Putamen (tissue), 1 donor: ENCODE results near the gene SLC6A6.
A peak's percentile ranks its signal among the peaks of the same experiment; 100 is the strongest.

Experiments
- DNase-seq: peaks from one replicate; pipeline ENCODE4 v3.0.0-alpha.2; 2016; ENCODE audit warnings: low spot score

SLC6A6 gene

DNA sequence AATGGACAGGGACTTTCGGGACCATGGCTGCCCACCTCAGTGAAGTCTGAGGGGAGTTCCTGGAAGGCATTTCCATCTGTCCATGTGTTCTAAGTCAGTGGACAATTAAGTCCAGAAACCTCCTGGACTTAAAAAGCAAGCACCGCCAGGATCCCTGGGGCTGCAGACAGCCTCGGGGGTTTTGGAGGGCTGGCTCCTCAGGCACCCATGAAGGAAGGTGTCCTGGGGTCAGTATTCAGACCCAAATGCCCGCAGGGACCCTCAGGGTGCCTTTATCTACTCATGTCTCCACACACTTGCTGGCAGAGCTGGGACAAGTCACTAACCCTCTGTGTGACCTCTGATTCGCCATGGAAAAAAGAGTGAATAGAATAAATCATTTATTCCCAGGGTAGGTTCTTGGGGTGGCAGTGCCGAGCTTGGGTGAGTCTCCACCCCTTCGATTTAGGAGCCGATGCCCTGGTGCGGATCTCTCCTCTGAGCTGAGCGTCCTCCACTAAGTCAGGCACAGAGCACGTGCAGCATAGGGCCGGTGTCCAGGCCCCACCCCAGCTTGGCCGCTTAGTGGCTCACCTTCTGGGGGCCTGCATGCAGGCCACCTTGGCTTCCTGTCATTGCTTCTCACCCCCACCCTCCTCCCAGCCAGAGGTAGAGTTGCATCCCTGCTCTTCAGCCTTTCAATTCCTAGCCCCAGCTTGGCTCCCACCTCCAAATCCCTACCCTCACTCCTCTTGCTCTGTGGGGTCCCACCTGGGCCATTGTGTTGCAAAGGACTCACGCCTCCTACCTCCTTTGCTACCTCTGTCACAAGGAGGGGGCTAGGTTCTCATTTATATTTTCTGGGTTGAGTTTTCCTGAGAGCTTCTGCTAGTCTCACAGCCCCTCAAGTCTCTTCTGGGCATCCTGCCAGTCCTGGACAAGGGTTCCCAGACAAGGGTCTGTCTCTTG lies 19.9 kb downstream of the SLC6A6 start:
- DNase-seq: no peak

DNA sequence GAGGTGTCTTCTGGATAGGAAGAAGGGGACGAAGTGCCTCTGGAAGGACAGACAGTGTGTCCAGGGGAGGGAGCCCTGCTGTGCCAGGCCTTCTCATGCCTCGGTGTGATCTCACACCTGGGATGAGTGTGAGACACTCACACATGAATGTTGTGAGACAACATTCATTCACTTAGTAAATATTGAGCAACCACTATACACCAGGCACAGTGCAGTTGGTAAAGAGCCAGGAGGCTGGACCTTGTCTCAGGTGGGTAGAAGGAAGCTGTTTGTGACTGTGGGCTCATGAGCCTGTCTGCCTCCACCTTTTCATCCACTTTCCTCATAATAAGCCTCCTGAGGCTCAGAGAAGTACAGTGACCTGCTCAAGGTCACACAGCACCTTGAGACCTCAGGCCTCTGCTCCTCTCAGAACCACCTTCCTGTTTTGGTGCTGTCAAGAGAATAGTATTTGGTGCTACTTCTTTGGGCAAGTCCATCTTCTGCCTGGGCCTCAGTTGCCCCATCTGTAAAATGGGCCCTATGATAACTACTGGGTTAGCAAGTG lies 20.9 kb downstream of the SLC6A6 start:
- DNase-seq: no peak

DNA sequence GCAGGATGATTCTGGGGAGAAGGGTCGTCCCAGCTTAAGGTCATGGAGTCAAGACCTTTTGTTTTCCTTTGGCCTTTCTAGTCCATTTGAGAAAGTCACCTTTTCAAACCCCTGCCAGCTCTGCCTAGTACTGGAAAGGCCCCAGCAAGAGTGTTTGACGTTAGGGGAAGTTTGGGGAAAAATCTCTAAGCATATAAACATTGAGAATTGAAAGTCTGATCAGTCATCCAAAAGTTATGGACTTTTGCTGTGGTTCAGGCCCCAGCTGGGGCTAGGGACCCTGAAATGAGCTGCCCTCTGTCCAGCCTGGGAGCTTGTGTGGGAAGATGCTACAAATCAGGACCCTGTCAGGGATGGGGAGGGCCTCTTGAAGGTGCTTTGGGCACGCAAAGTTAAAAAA lies 21.6 kb downstream of the SLC6A6 start:
- DNase-seq: no peak

DNA sequence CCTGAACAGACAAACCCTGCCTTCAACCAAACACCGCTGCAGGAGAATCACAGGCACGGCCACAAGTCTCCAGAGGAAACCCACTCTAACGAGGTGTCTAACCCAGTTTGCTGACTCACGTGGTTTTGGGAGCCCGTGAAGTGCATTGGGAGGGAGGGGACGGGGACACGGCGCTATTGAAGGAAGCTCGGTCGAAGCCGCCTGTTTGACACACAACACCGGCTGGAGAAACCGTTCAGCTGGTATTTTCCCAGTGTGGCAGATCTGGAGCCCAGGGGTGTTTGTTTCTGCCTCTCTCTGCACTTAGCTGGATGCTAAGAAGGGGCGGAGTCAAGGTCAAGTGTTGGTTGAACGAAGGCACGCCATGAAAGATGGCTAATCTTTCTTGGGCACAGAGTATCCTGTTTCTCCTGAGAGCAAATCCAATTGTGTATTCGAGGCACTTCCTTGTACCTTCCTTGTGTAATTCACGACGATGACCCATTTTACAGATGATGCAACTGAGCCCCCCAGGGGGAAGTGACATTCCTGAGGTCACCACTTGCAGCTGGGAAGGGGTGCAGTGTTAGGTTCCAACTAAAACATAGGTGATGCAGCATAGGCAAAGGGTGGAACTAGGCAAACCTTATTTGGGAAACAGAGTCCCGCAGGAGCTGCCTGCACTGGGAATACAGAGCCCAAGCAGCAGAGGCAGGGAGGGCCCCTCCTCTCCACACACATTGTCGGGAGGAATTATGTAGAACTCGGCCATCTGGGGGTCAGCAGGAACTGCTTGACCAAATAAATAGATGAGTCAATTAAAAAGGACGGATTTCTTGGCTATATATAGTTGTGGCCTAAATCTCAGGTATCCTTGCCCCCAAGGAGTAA lies 22.5 kb downstream of the SLC6A6 start:
- no peak for DNase-seq

DNA sequence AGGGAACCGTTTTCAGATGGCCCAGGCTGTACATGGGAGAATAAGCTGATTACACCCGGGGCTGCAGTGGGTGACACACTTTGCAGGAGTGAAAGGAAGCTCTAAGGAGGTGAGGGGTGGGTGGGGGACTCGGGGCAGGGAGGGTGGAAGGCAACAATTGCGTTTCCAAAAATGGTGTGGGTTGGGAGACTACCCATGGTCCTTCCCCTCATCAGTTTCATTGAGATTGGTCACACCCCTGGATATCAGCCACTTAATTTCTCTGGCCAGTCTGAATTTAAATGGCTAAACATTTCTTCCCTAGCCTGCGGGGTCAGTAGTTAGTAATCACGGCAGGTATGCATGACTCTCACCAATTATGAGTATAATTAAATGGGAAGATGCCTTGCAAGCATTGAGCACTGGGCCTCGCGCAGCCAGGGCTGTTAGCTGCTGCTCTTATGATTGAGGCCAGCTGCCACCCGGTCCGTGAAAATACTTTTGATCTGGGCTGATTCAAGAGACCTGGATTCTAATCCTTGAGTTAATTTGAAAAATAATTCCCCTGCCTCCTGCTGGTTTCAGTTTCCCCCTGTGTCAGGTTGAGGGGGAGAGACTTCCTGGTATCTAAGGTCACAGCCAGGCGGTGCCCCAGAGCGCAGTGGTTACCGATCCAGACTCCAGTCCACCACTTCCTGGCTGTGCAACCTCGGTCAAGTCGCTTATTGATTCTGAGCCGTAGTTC lies 23.3 kb downstream of the SLC6A6 start:
- no peak for DNase-seq

DNA sequence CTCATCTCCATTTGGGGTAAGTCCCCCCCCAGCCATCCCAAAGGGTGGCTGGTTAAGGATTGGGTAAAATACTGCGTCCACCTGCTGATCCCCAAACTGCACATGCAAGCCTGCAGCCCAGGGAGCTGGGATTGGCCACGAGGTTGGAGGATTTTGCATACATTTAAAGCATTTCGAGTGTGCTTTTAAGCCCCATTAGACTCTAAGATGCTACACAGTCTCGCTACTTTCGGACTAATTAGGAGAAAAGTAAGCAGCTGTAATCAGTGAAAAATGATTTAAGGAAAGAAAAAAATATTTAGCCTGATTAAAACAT lies 23.9 kb downstream of the SLC6A6 start:
- DNase-seq: no peak

DNA sequence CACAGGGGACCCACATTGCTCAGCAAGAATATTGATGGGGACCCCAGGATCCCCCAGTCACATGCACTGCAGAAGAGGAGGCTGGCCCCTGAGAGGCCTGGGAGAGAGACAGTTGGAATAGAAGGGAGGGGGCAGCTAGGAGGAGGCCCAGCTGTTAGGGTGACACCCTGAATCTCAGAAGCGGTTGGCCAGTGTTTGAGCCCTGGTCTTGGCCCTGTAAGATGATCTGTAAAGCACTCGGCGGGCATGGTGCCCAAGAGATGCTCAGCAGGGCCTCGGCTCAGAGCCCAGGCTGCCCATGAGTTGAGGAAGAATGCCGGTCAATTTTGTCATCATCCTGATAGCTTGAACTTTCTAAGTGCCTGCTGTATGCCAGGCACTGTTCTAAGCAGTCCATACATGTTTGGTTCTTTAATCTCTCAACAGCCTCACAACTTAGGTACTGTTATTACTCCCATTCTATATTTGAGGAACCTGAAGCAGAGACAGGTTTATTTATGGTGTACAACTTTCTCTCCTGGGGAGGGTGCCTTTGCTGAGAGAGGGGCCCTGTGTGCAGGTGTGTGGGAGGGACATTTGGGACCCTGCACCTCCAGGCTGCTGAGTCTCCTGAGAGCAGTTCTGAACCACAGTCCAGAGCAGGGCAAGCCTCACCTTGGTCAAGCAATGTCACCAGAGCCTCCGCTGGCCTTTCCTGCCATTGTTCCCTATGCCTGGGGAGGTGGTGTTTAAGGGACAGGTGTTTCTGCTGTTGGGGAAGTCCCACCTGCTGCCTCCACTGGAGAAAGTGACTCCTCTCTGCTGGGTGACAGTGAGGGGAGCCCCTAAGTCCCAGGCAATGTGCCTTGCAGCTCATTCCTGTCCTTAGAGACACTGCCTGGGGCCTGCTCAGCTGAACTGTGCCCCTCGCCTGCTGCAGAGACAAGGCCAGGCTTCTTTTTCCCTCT lies 26.0 kb downstream of the SLC6A6 start:
- DNase-seq: no peak

DNA sequence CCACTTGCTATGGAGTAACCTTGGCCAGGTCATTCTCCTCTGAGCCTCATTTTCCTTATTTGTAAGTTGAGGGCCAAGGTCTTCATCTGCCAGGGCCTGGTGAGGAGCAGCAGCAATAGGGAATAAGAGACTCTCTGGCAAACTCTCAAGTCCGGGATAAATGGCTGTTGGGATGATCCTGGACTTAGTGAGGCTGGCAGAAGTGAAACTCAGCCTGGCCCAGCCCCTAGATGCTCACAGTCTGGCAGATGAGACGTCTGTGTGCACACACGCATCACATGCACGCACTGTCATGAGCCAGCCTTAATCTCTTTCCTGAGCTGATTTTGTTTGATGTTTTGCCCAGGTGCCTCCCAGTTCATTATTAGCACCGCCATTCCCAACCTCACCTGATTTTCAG lies 26.8 kb downstream of the SLC6A6 start:
- no peak for DNase-seq

DNA sequence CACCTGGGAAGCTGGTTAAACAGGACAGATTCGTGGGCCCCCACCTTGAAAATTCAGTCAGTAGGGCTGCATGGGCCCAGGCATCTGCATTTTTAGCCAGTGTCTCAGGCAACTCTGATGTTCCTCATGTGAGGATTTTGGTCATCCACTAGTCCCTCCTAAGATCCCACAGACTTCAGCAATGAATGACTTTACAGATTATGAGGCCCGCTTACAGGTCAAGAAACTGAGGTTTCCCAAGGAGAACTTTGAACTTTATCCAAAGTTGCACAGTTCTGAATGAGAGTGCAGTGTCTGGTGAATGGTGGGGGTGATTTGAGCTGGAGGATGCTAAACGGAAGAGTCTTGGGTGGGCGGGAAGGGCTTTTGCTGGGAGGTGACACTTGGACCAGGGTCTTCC lies 27.2 kb downstream of the SLC6A6 start:
- no peak for DNase-seq

DNA sequence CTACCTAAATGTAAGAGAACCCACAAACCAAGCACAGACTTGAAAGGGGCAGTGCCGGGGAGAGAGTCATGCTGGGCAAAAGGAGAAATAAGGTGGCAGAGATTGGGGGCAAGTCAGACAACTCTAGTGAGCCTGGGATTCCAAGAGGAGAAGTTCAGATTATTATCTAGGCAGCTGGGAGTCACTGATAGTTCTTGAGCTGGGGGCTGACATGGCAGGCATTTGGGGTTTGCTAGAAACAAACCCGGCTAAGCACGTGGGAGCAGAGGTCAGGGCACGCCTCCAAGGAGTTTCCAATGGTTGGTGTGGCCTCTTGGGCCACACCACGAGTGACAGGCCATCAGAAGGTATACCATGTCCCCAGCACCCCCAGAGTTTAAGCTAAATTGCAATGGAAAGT lies 27.6 kb downstream of the SLC6A6 start:
- DNase-seq: no peak

DNA sequence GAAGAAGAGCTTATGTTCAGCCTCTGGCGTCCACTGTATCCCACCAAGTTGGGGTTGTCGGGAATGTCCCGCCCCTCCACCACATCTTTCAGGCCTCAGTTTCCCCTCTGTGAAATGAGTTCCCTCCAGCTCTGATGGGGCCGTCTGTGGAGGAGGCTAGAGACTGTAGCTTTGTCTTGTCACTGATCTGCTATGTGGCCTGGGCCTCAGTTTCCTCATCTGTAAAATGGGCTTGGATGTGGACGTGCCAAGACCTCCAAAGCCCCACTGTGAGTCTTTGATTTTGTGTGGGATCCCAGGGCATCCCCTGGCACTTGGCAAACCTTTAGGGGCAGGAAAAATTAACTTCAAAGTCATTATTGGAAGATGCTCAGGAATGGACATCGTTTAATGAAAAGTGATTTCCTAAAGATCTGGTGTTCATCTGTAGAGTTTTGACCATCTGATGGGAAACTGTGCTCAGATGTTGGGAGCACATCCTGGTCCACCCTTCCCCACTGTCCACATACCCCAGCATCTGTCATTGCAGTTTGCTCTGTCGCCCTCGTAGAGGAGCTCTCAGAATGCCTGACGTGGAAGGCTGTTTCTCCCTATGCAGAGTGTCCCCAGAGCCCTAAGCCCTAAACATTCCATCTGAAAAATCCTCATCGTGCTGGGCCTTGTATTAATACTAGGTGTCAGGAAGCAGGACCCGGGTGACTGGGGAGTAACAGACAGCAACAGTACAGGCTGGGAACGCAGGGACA lies 28.5 kb downstream of the SLC6A6 start:
- DNase-seq: no peak

DNA sequence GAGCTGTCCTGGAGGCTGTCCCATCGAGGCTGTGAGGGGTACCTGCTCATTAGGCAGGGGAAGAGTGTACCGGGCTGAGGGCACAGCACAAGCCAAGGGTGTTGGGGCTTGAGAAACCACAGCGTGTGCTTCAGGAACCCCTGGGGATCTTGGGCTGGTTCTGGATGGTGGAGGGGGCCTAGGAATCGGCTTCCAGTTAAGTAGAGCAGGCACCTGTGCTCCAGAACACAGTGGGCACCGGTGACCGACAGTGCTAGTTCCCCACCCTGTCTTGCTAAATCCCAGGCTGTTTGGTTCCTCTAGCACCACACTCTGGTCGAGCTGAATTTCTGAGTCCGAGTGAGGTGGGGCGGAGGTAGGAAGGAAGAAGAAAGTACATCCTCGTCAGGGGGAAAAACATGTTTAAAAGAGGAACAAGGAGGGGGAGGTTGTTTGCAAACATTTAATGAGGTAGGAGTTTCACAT lies 29.1 kb downstream of the SLC6A6 start:
- no peak for DNase-seq

DNA sequence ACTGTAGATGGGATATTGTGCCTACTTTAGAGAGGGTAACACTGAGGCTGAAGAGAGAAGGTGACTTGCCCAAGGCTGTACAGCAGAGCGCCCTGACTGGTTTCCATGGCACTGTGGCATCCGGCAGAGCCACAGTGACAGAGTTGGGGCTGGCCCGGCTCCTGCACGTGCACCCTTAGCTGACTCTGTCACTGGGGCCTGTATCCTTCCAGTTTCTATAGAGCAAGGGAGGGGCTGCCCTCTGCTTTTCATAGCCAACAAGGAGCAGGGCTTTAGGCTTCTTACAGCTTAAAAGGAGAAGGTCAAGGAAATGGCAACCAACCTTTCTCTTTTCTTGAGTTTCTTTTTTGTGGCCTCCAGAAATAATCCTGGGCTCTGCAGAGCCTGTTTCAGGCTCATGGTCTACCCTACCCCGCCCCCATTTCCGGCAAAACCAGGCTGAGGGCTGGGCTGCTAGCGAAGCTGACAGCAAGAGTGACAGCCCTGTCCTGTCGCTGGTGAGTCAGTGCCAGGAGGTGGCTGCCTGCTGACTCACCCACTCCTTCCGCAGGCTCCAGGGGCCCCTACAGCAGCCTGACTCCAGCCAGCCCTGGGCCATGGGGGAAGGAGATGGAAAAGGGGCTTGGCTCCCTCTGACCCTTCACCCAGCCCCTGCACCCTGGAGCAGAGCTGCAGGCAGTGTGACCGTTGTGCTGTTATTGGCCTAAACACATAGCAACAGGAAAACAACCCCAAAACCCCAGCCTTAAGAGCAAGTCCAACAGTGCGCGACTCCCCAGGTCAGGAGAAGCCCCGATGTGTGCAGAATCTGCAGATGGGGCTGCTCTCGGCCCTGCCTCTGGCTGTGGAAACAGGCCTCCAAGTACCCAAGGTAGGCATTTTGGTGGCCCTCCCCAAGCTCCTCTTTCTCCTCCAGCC lies 29.8 kb downstream of the SLC6A6 start:
- DNase-seq: peak; percentile 87

DNA sequence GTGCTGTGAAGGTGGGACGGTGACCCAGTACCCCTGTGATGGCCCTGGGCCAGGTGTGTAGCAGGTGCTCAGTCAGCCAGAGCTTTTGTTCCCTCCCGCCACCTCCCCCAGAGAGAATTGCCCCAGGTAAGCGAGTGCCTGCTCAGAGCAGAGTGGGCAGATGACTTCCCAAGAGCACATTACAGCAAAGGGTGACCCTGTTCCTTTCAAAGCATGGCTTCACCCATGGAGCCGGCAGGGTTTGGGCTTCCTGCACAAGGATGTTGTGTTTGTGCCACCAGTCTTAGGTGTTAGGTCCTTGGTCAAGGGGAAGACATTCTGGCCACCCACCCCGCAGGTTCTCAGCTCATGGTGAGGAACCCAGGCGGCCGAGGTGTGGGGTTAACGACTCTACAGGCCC lies 30.7 kb downstream of the SLC6A6 start:
- no peak for DNase-seq

DNA sequence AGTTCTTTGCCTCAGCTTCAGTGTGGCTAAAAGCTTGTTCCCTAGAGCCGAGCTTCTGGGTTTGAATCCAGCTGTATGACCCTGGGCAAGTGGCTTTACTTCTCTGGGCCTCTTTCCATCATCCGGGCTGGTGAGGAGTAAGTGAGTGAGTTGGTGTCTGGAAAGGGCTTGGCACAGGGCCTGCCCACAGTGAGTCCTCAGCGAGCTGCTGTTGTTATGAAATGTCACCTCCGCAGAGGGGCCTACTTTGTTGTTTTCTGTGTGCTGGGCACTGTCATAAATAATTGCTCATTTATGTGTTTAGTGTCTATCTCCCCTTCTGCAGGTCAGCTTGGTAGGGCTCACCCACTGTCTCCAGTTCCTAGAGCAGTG lies 31.7 kb downstream of the SLC6A6 start:
- DNase-seq: no peak

DNA sequence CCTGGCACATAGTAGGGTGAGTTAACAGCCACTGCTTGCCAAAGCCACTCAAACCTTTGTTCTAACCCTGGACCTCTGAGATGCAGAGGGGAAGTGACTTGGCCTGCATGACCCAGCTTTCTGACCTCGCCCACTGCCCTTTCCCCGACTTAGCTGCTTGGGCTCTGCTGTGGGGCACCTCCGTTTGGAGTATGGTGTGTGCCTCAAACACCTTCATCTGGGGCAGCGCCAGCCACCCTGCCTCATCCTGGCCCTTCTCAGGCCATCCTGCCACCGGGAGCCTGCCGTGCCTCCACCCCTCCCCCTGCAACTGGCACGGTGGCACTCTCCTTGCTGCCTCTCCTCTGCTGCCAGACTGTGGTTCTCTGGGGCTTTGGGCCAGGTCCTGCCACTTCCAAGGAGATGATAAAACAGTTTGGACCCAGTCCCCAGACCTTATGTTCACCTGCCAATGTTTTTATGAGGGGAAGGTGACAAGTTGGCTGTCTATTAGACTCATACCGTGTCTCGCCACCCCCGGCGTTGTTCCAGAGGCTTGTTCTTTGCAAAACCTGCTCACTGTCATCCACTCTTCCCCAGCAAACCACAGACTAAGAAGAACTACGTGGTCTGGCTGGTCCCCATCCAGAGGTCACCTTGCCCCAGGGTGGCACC lies 32.2 kb downstream of the SLC6A6 start:
- no peak for DNase-seq

DNA sequence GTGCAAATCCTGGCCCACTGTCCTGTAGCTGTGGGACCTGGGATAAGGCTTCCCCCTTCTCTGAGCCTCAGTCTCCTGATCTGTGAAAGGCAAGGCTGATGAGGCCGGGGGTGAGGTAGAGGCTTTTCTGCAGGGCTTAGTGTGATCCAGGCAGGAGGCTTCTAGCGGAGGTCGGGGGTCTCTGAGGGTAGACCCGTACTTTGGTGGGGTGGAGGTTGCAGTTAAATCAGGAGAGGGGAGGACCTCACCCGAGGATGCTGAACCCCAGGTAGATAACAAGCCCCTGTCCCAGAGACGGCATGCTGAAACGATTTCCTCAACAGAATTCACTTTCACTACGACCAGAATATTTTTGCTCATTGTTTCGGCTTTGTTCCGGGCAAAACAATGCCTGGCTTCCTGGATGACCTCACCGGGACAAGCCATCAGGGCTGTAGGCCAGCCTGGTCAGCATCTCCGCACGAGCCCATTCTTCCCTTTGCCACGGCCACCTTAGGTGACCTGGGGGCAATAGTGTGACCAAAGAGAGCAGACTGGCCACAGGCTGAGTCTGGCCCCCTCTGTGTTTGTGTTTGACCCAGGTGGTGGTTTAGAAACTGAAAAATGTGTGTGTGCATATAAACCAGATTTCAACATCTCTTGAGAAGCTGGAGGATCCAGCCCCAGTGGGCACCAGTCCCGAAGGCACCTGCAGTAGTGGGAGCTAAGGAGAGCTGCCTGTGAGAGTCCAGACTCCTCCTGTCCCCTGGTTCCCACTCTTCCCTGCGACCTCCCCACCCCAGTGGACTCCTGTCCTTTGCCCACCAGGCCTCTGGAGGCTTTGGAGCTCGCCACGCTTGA lies 33.0 kb downstream of the SLC6A6 start:
- DNase-seq: no peak

DNA sequence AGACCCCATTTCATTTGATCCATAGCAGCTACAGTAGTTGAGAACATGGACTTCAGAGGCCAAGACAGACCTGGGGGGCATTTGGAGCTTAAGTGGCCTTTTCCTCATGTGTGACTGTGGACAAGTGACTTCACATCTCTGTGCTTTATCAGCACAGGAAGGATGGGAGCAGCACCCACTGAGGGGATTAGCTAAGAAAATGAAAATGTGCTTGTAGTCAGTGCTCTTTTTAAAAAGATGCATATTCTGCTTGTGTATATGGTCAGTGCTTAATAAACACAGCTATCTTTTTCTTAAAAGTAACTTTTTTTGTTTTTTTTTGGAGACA lies 34.5 kb downstream of the SLC6A6 start:
- DNase-seq: no peak
